GM10248 (cell line): ENCODE data around the gene CNKSR1.
A peak's percentile ranks its signal among the peaks of the same experiment; 100 is the strongest.

ENCODE experiments used
- CTCF ChIA-PET: fragments of 300-600 bp; sonication (Branson Sonifier 250); formaldehyde crosslinking; extraction: SDS; loops from one replicate; lab custom pipeline; 2021; ENCODE audit warnings: antibody characterized with exemption; lab: Yijun Ruan, JAX
- POLR2A ChIA-PET: fragments of 350-650 bp; sonication (Branson Sonifier 250); formaldehyde crosslinking; extraction: SDS; loops from one replicate; lab custom pipeline; 2020; ENCODE audit warnings: antibody characterized with exemption; lab: Yijun Ruan, JAX
- DNase-seq: peaks from one replicate; pipeline ENCODE4 v3.0.0; 2012; ENCODE audit errors: extremely low spot score
- CTCF ChIP-seq: IDR thresholded peaks from 2 replicates; pipeline ENCODE4 v1.5.1; 2012; ENCODE audit warnings: mild to moderate bottlenecking, low read depth; ENCODE audit errors: extremely low read depth, missing control alignments, control extremely low read depth

Gene CNKSR1

GRCh38 chr1:26154750-26155149, 22.5 kb upstream of the CNKSR1 start:
- no peak for TF ChIP-seq CTCF
- DNase-seq: no peak
- POLR2A ChIA-PET: no interaction called here
- CTCF ChIA-PET: interaction anchor here (1.1 to 5.0 kb wide), 4 partner anchors 9 to 50 kb away, joined by 3 to 37 read pairs (median 6); partner anchors contain the start of gene ZNF593

- ChIA-PET CTCF (interaction anchor here (1.4 to 5.0 kb wide), 4 partner anchors 10 to 44 kb away, joined by 3 to 37 read pairs (median 6); partner anchors contain the start of genes PDIK1L and ZNF593), POLR2A (no interaction called here)
- no peak for TF ChIP-seq CTCF
- DNase-seq: peak; percentile 22
Observed at GRCh38 chr1:26155370-26156284, 21.7 kb upstream of the CNKSR1 start.

GRCh38 chr1:26156285-26157038, 20.8 kb upstream of the CNKSR1 start:
- ChIA-PET POLR2A (no interaction called here), CTCF (interaction anchor here (1.2 to 5.0 kb wide), 8 partner anchors 11 to 77 kb away, joined by 3 to 37 read pairs (median 5); partner anchors contain the start of genes CEP85, PDIK1L and ZNF593)
- no peak for DNase-seq
- TF ChIP-seq CTCF: no peak

- DNase-seq: no peak
- TF ChIP-seq CTCF: no peak
- POLR2A ChIA-PET: no interaction called here
- CTCF ChIA-PET: interaction anchor here (1.5 to 5.0 kb wide), 3 partner anchors 12 to 54 kb away, joined by 4 to 37 read pairs (median 19); partner anchors contain the start of gene ZNF593
Observed at GRCh38 chr1:26158271-26158907, 18.9 kb upstream of the CNKSR1 start.

GRCh38 chr1:26158908-26159742, 18.2 kb upstream of the CNKSR1 start, which contains the start of gene FAM110D:
FAM110D (plus strand) TSS chr1:26159079; CDS start chr1:26161292, 2,213 bp downstream.
- no peak for DNase-seq

More at GRCh38 chr1:26158908-26159742, 18.2 kb upstream of the CNKSR1 start, which contains the start of gene FAM110D:
- ChIA-PET POLR2A (no interaction called here), CTCF (interaction anchor here (3.4 to 5.0 kb wide), 2 partner anchors 11 to 13 kb away, joined by 19 to 37 read pairs; partner anchors contain the start of gene ZNF593)
- TF ChIP-seq CTCF: no peak
